Kidney (tissue), 14 donors: Measurements from ENCODE around the gene PSMA2. TPM values are rescaled to one million over a fixed set of nuclear protein-coding genes. Genes with fewer than 3 reads are reported as not detected.
A peak's percentile ranks its signal among the peaks of the same experiment; 100 is the strongest.

Source experiments
- DNase-seq, 5 donors: peaks; one replicate each; pipeline ENCODE4 v3.0.0-alpha.2; 2013 to 2020
- FAIRE-seq: peaks from 2 replicates; lab custom pipeline; 2012; peaks lifted over from hg19 to GRCh38; lab: Jason Lieb, UNC
- H3K27ac ChIP-seq, 2 donors: one replicate each; pipeline ENCODE4 v1.7.0; 2013; ENCODE audit warnings: low read depth in 2 of 2, low read length in 2 of 2, inconsistent platforms in 1 of 2
- H3K27me3 ChIP-seq: one replicate; pipeline ENCODE4 v1.7.1; 2013; ENCODE audit warnings: low read length, inconsistent platforms; ENCODE audit not compliant: control insufficient read depth, insufficient read depth
- H3K36me3 ChIP-seq, 3 donors: one replicate each; pipeline versions ENCODE4 v1.7.0 to v1.7.1; 2013; ENCODE audit warnings: low read length in 3 of 3, control low read depth in 1 of 3, inconsistent platforms in 1 of 3; ENCODE audit not compliant: insufficient read depth in 3 of 3, control insufficient read depth in 2 of 3
- H3K4me1 ChIP-seq, 3 donors: one replicate each; pipeline versions ENCODE4 v1.7.0 to v1.7.1; 2013; ENCODE audit warnings: low read length in 3 of 3, inconsistent platforms in 1 of 3, low read depth in 1 of 3; ENCODE audit not compliant: control insufficient read depth in 2 of 3, insufficient read depth in 2 of 3
- H3K4me3 ChIP-seq, 3 donors: one replicate each; pipeline versions ENCODE4 v1.7.0 to v1.8.1; 2013; ENCODE audit warnings: low read length in 3 of 3, control low read depth in 1 of 3, inconsistent platforms in 1 of 3
- H3K9ac ChIP-seq, 3 donors: one replicate each; pipeline versions ENCODE4 v1.7.0 to v1.7.1; 2013; ENCODE audit warnings: low read length in 3 of 3, control low read depth in 1 of 3, inconsistent platforms in 1 of 3
- H3K9me3 ChIP-seq, 3 donors: one replicate each; pipeline versions ENCODE4 v1.7.0 to v1.7.1; 2013; ENCODE audit warnings: low read length in 3 of 3, control low read depth in 1 of 3, inconsistent platforms in 1 of 3; ENCODE audit not compliant: control insufficient read depth in 2 of 3, insufficient read depth in 1 of 3
- CTCF ChIP-seq: IDR thresholded peaks from 3 replicates; pipeline ENCODE4 v1.5.1; 2012; ENCODE audit warnings: mild to moderate bottlenecking, moderate library complexity, borderline replicate concordance; ENCODE audit not compliant: insufficient read depth; ENCODE audit errors: extremely low read depth
- intact Hi-C: fragments of 100-400 bp; cut with DNase I; formaldehyde crosslinking; loops from one replicate; pipeline ENCODE4 v1.11.1; 2022
- polyA plus RNA-seq: library from polyadenylated mRNA; stranded (reverse); fragments of 350-450 nt; fragmentation: Illumina TruSeq; extraction: RNeasy Lipid Tissue Mini Kit (QIAGEN cat#74804); gene quantifications from one replicate; pipeline ENCODE4 v1.2.3, GENCODE V29; 2014; ENCODE audit warnings: low read depth, low replicate concordance; ENCODE audit not compliant: insufficient read depth
- total RNA-seq: library from RNA; stranded (reverse); fragmentation: NEBNext Ultra II Directional; extraction: Animal tissue kit (Norgen Biotek cat#: 25700); gene quantifications from one replicate; pipeline ENCODE4 v1.2.1, GENCODE V29; 2021
- donor health status: control.
- donor health status: control.
- donor health status: control.
- donor health status: control.
- donor health status: control.
- donor health status: DM: yes; HTN: yes; CAD: no.
- donor health status: Normal renal cell carcinoma (clear cell type).

The PSMA2 gene
- total and polyA plus RNA-seq, 2 donors from 2014 or later = 60.5 to 202 TPM

- H3K4me1 ChIP-seq = no peaks in the 10 kb centered on the region
- no peak overlapping the region for H3K4me3 ChIP-seq
- DNase-seq (no peak), FAIRE-seq (no peak)
- no peaks in the 10 kb centered on the region for H3K36me3 ChIP-seq
- H3K9me3 ChIP-seq = no peaks in the 10 kb centered on the region
- no peaks in the 10 kb centered on the region for H3K27me3 ChIP-seq
- H3K9ac ChIP-seq = no peak overlapping the region
- H3K27ac ChIP-seq = no peak overlapping the region
- intact Hi-C loops = loop anchor here (10.0 kb wide), 1 partner anchor 308 kb away; no protein-coding TSS in a partner anchor
- no peak for TF ChIP-seq CTCF
These were observed 14.6 kb upstream of the PSMA2 start for GRCh38 chr7:42946627-42946950.

GRCh38 chr7:42945821-42946626, 14.1 kb upstream of the PSMA2 start:
- H3K4me1 ChIP-seq = no peaks in the 10 kb centered on the region
- no peaks in the 10 kb centered on the region for H3K36me3 ChIP-seq
- H3K27me3 ChIP-seq = no peaks in the 10 kb centered on the region
- no peak overlapping the region for H3K4me3 ChIP-seq
- DNase-seq (no peak), FAIRE-seq (no peak)
- H3K9me3 ChIP-seq = no peaks in the 10 kb centered on the region
- no peak overlapping the region for H3K27ac ChIP-seq
- no peak for TF ChIP-seq CTCF
- intact Hi-C loops = loop anchor here (10.0 kb wide), 1 partner anchor 309 kb away; no protein-coding TSS in a partner anchor
- no peak overlapping the region for H3K9ac ChIP-seq

- FAIRE-seq = no peak
- no peak overlapping the region for H3K4me3 ChIP-seq
- H3K36me3 ChIP-seq = peaks cover 2 to 11% (median 6%) of the 10 kb centered on the region in 3 donors
- no peaks in the 10 kb centered on the region for H3K4me1 ChIP-seq
- no peaks in the 10 kb centered on the region for H3K9me3 ChIP-seq
- no peak overlapping the region for H3K9ac ChIP-seq
- TF ChIP-seq CTCF = peak; percentile 94
- peak; percentile 86 to 92 (median 86) for DNase-seq
- H3K27me3 ChIP-seq = no peaks in the 10 kb centered on the region
- H3K27ac ChIP-seq = no peak overlapping the region
- intact Hi-C loops = loop anchor here (10.0 kb wide), 1 partner anchor 314 kb away; no protein-coding TSS in a partner anchor
These were observed 9.2 kb upstream of the PSMA2 start for GRCh38 chr7:42940985-42941847.
